OCI-LY3 (cell line): ENCODE results near the gene ARID2.

Experiments
- H2AFZ ChIP-seq: fragments of 200-600, 300-600 bp; shearing (Covaris generic); 2 replicates; pipeline ENCODE4 v1.6.0; 2014; ENCODE audit warnings: antibody characterized with exemption, low read depth, low read length
- H3K27ac ChIP-seq: fragments of 200-600, 300-600 bp; sonication (generic); 2 replicates; pipeline ENCODE4 v1.5.1; 2014; ENCODE audit warnings: mild to moderate bottlenecking, low read length, moderate library complexity, mixed read lengths
- H3K27me3 ChIP-seq: fragments of 200-600, 300-600 bp; sonication (generic); 2 replicates; pipeline ENCODE4 v1.6.1; 2014; ENCODE audit warnings: low read depth, low read length, mixed read lengths
- H3K36me3 ChIP-seq: fragments of 200-600, 300-600 bp; sonication (generic); replicated peaks from 2 replicates; pipeline ENCODE3; 2014; ENCODE audit warnings: low read depth, low read length, mixed read lengths
- H3K4me1 ChIP-seq: fragments of 300-600, 200-600 bp; sonication (generic); 2 replicates; pipeline ENCODE4 v1.6.1; 2014; ENCODE audit warnings: low read length, mixed read lengths
- H3K4me2 ChIP-seq: fragments of 200-600, 300-600 bp; sonication (generic); 2 replicates; pipeline ENCODE4 v1.6.1; 2014; ENCODE audit warnings: low read length, mixed read lengths
- H3K4me3 ChIP-seq: fragments of 300-600, 200-600 bp; sonication (generic); 2 replicates; pipeline ENCODE4 v1.5.1; 2014; ENCODE audit warnings: antibody characterized with exemption, mild to moderate bottlenecking, low read length, moderate library complexity
- H3K79me2 ChIP-seq: fragments of 300-600, 200-600 bp; shearing (Covaris generic); 2 replicates; pipeline ENCODE4 v1.6.1; 2014; ENCODE audit warnings: mild to moderate bottlenecking, low read length, mixed read lengths
- H3K9ac ChIP-seq: fragments of 300-600, 200-600 bp; shearing (Covaris generic); 2 replicates; pipeline ENCODE4 v1.6.0; 2014; ENCODE audit warnings: mild to moderate bottlenecking, low read length, moderate library complexity
- H3K9me3 ChIP-seq: fragments of 200-600, 300-600 bp; shearing (Covaris generic); 2 replicates; pipeline ENCODE4 v1.6.1; 2014; ENCODE audit warnings: low read length, mixed read lengths; ENCODE audit not compliant: insufficient read depth
- H4K20me1 ChIP-seq: fragments of 200-600, 300-600 bp; sonication (generic); 2 replicates; pipeline ENCODE4 v1.6.1; 2016; ENCODE audit warnings: low read length, mixed read lengths; ENCODE audit not compliant: insufficient read depth
- CTCF ChIP-seq: fragments of 200-600, 300-600 bp; sonication (generic); IDR thresholded peaks from 2 replicates; pipeline ENCODE4 v1.5.1; 2014; ENCODE audit warnings: antibody characterized with exemption, low read length, low read depth
- EZH2phosphoT487 ChIP-seq: fragments of 200-600 bp; shearing (Covaris generic); IDR thresholded peaks from 2 replicates; pipeline ENCODE4 v1.6.1; 2018; ENCODE audit warnings: antibody characterized with exemption, mixed run types, low read depth

The ARID2 gene

GRCh38 chr12:45880533-45880932, 151.0 kb downstream of the ARID2 start:
- Histone ChIP-seq H4K20me1 (no peaks in the 10 kb centered on the region), H3K27ac (no peak overlapping the region), H3K36me3 (peaks cover 44% of the 10 kb centered on the region), H3K79me2 (no peaks in the 10 kb centered on the region), H3K9me3 (peaks cover 6% of the 10 kb centered on the region; the same call in 1 of the 2 replicates), H3K9ac (no peak overlapping the region), H3K4me3 (no peak overlapping the region), H3K27me3 (no peaks in the 10 kb centered on the region), H2AFZ (no peak overlapping the region), H3K4me1 (no peaks in the 10 kb centered on the region), H3K4me2 (no peak overlapping the region)
- TF ChIP-seq EZH2phosphoT487 (no peak), CTCF (no peak)

- Histone ChIP-seq H3K9ac (no peak overlapping the region), H4K20me1 (no peaks in the 10 kb centered on the region), H3K79me2 (no peaks in the 10 kb centered on the region), H3K4me1 (no peaks in the 10 kb centered on the region), H3K27ac (no peak overlapping the region), H3K9me3 (peaks cover 6% of the 10 kb centered on the region; the same call in 1 of the 2 replicates), H3K36me3 (peaks cover 51% of the 10 kb centered on the region), H3K4me2 (no peak overlapping the region), H3K4me3 (no peak overlapping the region), H2AFZ (no peak overlapping the region), H3K27me3 (no peaks in the 10 kb centered on the region)
- TF ChIP-seq CTCF, result no peak
- TF ChIP-seq EZH2phosphoT487, result no peak
Measured at GRCh38 chr12:45883187-45883586, 153.7 kb downstream of the ARID2 start.

GRCh38 chr12:45886685-45887084, 157.2 kb downstream of the ARID2 start:
- no peak overlapping the region for H3K27ac ChIP-seq
- H3K36me3 ChIP-seq, result peaks cover 43% of the 10 kb centered on the region
- H3K4me2 ChIP-seq, result no peak overlapping the region
- H3K4me3 ChIP-seq, result no peak overlapping the region
- no peaks in the 10 kb centered on the region for H3K79me2 ChIP-seq
- H2AFZ ChIP-seq, result no peak overlapping the region
- no peak overlapping the region for H3K9ac ChIP-seq
- H4K20me1 ChIP-seq, result no peaks in the 10 kb centered on the region
- H3K9me3 ChIP-seq, result peaks cover 6% of the 10 kb centered on the region; the same call in 1 of the 2 replicates
- peaks cover 6% of the 10 kb centered on the region for H3K4me1 ChIP-seq
- H3K27me3 ChIP-seq, result no peaks in the 10 kb centered on the region
- TF ChIP-seq CTCF, result no peak
- TF ChIP-seq EZH2phosphoT487, result no peak

GRCh38 chr12:45887544-45887943, 158.0 kb downstream of the ARID2 start:
- Histone ChIP-seq H3K9me3 (peaks cover 6% of the 10 kb centered on the region; the same call in 1 of the 2 replicates), H3K36me3 (peaks cover 38% of the 10 kb centered on the region), H3K4me1 (peaks cover 11% of the 10 kb centered on the region), H3K27me3 (no peaks in the 10 kb centered on the region), H3K27ac (no peak overlapping the region), H2AFZ (no peak overlapping the region), H3K4me3 (no peak overlapping the region), H3K79me2 (no peaks in the 10 kb centered on the region), H3K9ac (no peak overlapping the region), H4K20me1 (no peaks in the 10 kb centered on the region), H3K4me2 (no peak overlapping the region)
- TF ChIP-seq EZH2phosphoT487, result no peak
- no peak for TF ChIP-seq CTCF
